Heart right ventricle (tissue), 16 donors: ENCODE results near the gene ANXA4. TPM values are rescaled to one million over a fixed set of nuclear protein-coding genes. Genes with fewer than 3 reads are reported as not detected.
"Not testable (repeated sequence)": the region's sequence is repeated elsewhere in the genome, so short reads cannot be mapped to it uniquely, and the experiment has no call there.

Experiments
- ATAC-seq, 8 donors: fragments of 200-7000 bp; cut with Tn5 transposase; one replicate each; pipeline ENCODE4 v1.9.1; 2020; ENCODE audit warnings: mild to moderate bottlenecking in 8 of 8, moderate library complexity in 8 of 8, moderate number of reproducible peaks in 1 of 8
- DNase-seq, 2 donors: peaks; one replicate each; pipeline ENCODE4 v3.0.0-alpha.2; 2020
- H3K27ac ChIP-seq, 10 donors: fragments of 200-600 bp; sonication (generic) in 2 of 10; one replicate each; pipeline versions ENCODE4 v1.5.0 to v1.8.0; 2020 to 2022; ENCODE audit warnings: mild to moderate bottlenecking in 3 of 10
- H3K27me3 ChIP-seq, 7 donors: fragments of 200-600 bp; one replicate each; pipeline ENCODE4 v1.8.0; 2021 to 2022; ENCODE audit warnings: mild to moderate bottlenecking in 2 of 7
- H3K36me3 ChIP-seq, 9 donors: fragments of 200-600 bp; sonication (generic) in 1 of 9; one replicate each; pipeline versions ENCODE4 v1.5.0 to v1.8.0; 2020 to 2022; ENCODE audit warnings: mild to moderate bottlenecking in 2 of 9
- H3K4me1 ChIP-seq, 9 donors: fragments of 200-600 bp; sonication (generic) in 1 of 9; one replicate each; pipeline versions ENCODE4 v1.5.0 to v1.8.0; 2020 to 2022; ENCODE audit warnings: mild to moderate bottlenecking in 4 of 9
- H3K4me3 ChIP-seq, 10 donors: fragments of 200-600 bp; sonication (generic) in 2 of 10; one replicate each; pipeline versions ENCODE4 v1.5.0 to v1.8.0; 2020 to 2022; ENCODE audit warnings: mild to moderate bottlenecking in 7 of 10, moderate library complexity in 2 of 10
- H3K9me3 ChIP-seq, 11 donors: fragments of 200-600 bp in 10 of 11; sonication (generic) in 2 of 11; one replicate each; pipeline versions ENCODE4 v1.5.0 to v1.8.0; 2013 to 2022; ENCODE audit warnings: mild to moderate bottlenecking in 2 of 11, control low read depth in 1 of 11, moderate library complexity in 1 of 11
- WGBS, 2 donors: extraction: QIAGEN DNeasy Blood & Tissue Kit; methylation state at CpG; one replicate each; pipeline ENCODE4 v1.1.7; 2013; ENCODE audit warnings: inconsistent platforms in 1 of 2; 5-methylcytosine and 5-hydroxymethylcytosine counted together
- intact Hi-C, 10 donors: fragments of 100-400 bp; cut with DNase I; formaldehyde crosslinking; loops; one replicate each; pipeline versions ENCODE4 v1.11.1 to v1.14.2; 2022
- polyA plus RNA-seq, 2 donors: library from polyadenylated mRNA; stranded (reverse); fragments of 200-250 nt; gene quantifications; one replicate each; pipeline ENCODE4 v1.2.3, GENCODE V29; 2013
- total RNA-seq, 10 donors: library from RNA; stranded (reverse); fragmentation: NEBNext Ultra II Directional in 3 of 10; extraction: Animal tissue kit (Norgen Biotek cat#: 25700) in 3 of 10; gene quantifications; one replicate each; pipeline versions ENCODE4 v1.2.1 to v1.2.4, GENCODE V29; 2021 to 2023
- TF ChIP-seq, protein P1 (sequence below), 9 donors: fragments of 200-600 bp; sonication (generic) in 2 of 9; IDR thresholded peaks; one replicate each; pipeline versions ENCODE4 v1.5.0 to v1.8.0; 2021 to 2022; ENCODE audit warnings: antibody characterized with exemption in 9 of 9, mild to moderate bottlenecking in 5 of 9, moderate library complexity in 1 of 9
- donor health status: Arrhythmogenic right ventricular cardiomyopathy.
- donor health status: ischemic (EF 13 %, LVEDD 7.1; RV severe dilation, severe dysfunction).
- donor health status: healthy with polysubstance abuse.
- donor health status: DM: no; HTN: yes; CAD: no.
- donor health status: DM: no; HTN: no; CAD: no.
- donor health status: ischemic (EF 25% LVEDD 6.9; RV normal size, moderate dysfunction).
- donor health status: ischemic (EF 25% LVEDD 5.7; RV mildly dilated, moderate dysfunction).
- donor health status: healthy.
- donor health status: DM: yes; HTN: yes; CAD: no.
- donor health status: Ischemic cardiomyopathy.
- donor health status: ischemic (EF 35%, LVEDD 5.7; RV mildly dilated, moderate dysfunction).
- donor health status: nonischemic (EF 11% LVEDD 7.7; RV severe dilation, severe dysfunction).
- donor health status: DM: yes; HTN: yes; CAD: no.
- donor health status: PGD.
- donor health status: ischemic (EF 29% LVEDD 5.4; RV normal size, mild dysfunction).
- donor health status: nonischemic (EF 23%, LVEDD 6.1; RV moderate dilation, normal function).

ANXA4 gene
- total and polyA plus RNA-seq, 12 donors = 12.0 to 36.7 (median 22.6) TPM

GRCh38 chr2:69829256-69830044, 87.5 kb downstream of the ANXA4 start, which contains the start of gene GMCL1:
TSS of gene GMCL1 (plus strand) at chr2:69829660. CDS start at chr2:69829893, 233 bp downstream.
- TF ChIP-seq, protein P1, sequence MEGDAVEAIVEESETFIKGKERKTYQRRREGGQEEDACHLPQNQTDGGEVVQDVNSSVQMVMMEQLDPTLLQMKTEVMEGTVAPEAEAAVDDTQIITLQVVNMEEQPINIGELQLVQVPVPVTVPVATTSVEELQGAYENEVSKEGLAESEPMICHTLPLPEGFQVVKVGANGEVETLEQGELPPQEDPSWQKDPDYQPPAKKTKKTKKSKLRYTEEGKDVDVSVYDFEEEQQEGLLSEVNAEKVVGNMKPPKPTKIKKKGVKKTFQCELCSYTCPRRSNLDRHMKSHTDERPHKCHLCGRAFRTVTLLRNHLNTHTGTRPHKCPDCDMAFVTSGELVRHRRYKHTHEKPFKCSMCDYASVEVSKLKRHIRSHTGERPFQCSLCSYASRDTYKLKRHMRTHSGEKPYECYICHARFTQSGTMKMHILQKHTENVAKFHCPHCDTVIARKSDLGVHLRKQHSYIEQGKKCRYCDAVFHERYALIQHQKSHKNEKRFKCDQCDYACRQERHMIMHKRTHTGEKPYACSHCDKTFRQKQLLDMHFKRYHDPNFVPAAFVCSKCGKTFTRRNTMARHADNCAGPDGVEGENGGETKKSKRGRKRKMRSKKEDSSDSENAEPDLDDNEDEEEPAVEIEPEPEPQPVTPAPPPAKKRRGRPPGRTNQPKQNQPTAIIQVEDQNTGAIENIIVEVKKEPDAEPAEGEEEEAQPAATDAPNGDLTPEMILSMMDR (IDR thresholded peaks at IDR 0.05) = peak in 3 of 9 donors; percentile 31 to 45 (median 33)
- Histone ChIP-seq H3K27me3 (no peaks in the 10 kb centered on the region), H3K36me3 (peaks cover 0 to 12% (median 0%) of the 10 kb centered on the region in 9 donors), H3K4me1 (peaks cover 6 to 43% (median 30%) of the 10 kb centered on the region in 9 donors), H3K9me3 (no peaks in the 10 kb centered on the region), H3K27ac (peak within 1 kb of the TSS; percentile 83 to 97 (median 93)), H3K4me3 (peak within 1 kb of the TSS; percentile 62 to 100 (median 96))
- 0 to 1% methylated on average over 66 to 74 of the region's 74 CpGs for WGBS, 2 donors
- intact Hi-C loops = loop anchor here in 2 of 10 donors (10.0 kb wide), 1 partner anchor 275 kb away; no protein-coding TSS in a partner anchor
- ATAC-seq (peak; percentile 98 to 100 (median 99)), DNase-seq (peak; percentile 95 to 99)

GRCh38 chr2:69830045-69830905, 88.3 kb downstream of the ANXA4 start:
- H3K27ac ChIP-seq = peak overlapping the region in 8 of 10 donors; percentile 83 to 97 (median 94)
- peak in 1 of 2 donors; percentile 8 for DNase-seq

GRCh38 chr2:69830906-69831241, 88.9 kb downstream of the ANXA4 start:
- H3K27ac ChIP-seq = peak overlapping the region in 1 of 10 donors; percentile 97
- 87 to 88% methylated on average over 13 of the region's 13 CpGs for WGBS, 2 donors
- H3K9me3 ChIP-seq, H3K27me3 ChIP-seq, H3K36me3 ChIP-seq, ATAC-seq, DNase-seq, intact Hi-C loops: not testable (repeated sequence)
- H3K4me3 ChIP-seq = peak overlapping the region in 8 of 10 donors; percentile 62 to 100 (median 97)
- peaks cover 6 to 46% (median 30%) of the 10 kb centered on the region in 9 donors for H3K4me1 ChIP-seq

More at GRCh38 chr2:69830045-69830905, 88.3 kb downstream of the ANXA4 start:
- TF ChIP-seq, protein P1 (IDR thresholded peaks at IDR 0.05) = no peak
- intact Hi-C loops = no loop called here
- ATAC-seq = peak; percentile 4 to 66 (median 14)
- peak overlapping the region; percentile 62 to 100 (median 96) for H3K4me3 ChIP-seq
- H3K27me3 ChIP-seq = no peaks in the 10 kb centered on the region
- H3K36me3 ChIP-seq = peaks cover 0 to 9% (median 0%) of the 10 kb centered on the region in 9 donors
- no peaks in the 10 kb centered on the region for H3K9me3 ChIP-seq
- peaks cover 6 to 43% (median 30%) of the 10 kb centered on the region in 9 donors for H3K4me1 ChIP-seq
- WGBS, 2 donors = 2% methylated on average over 45 of the region's 45 CpGs

DNA sequence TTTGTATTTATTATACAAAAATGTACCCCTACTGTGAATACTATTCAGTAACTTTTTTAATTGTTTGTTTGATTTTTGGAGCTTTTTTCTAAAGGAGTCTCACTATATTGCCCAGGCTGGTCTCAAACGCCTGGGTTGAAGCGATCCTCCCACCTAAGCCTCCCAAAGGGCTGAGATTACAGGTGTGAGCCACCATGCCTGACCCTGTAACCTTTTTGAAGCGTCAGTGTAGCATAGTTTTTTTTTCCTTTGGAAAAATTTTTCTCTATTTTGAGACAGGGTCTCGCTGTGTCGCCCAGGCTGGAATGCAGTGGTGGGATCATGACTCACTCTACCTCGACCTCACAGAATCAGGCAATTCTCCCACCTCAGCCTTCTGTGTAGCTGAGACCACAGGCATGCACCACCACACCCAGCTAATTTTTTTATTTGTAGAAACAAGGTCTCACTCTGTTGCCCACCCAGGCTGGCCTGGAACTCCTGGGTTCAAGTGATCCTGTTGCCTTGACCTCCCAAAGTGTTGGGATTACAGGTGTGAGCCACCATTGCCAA, 89.5 kb downstream of the ANXA4 start:
- no peaks in the 10 kb centered on the region for H3K9me3 ChIP-seq
- ATAC-seq (no peak), DNase-seq (no peak)
- intact Hi-C loops = no loop called here
- no peaks in the 10 kb centered on the region for H3K27me3 ChIP-seq
- no peak overlapping the region for H3K27ac ChIP-seq
- H3K36me3 ChIP-seq = no peaks in the 10 kb centered on the region
- peak overlapping the region in 3 of 10 donors; percentile 96 to 100 (median 100) for H3K4me3 ChIP-seq
- TF ChIP-seq, protein P1 (IDR thresholded peaks at IDR 0.05) = no peak
- WGBS, 2 donors = 95 to 96% methylated on average over 6 of the region's 6 CpGs
- H3K4me1 ChIP-seq = peaks cover 6 to 49% (median 30%) of the 10 kb centered on the region in 9 donors
